Neutrophil (primary cell): ENCODE results near the gene APOLD1.
"Not testable (repeated sequence)": the region's sequence is repeated elsewhere in the genome, so short reads cannot be mapped to it uniquely, and the experiment has no call there.

Source experiments
- H3K27ac ChIP-seq: fragments of 200-600 bp; sonication (generic); 2 replicates; pipeline ENCODE4 v1.5.1; 2016; ENCODE audit warnings: mild to moderate bottlenecking, moderate library complexity
- H3K27me3 ChIP-seq: fragments of 200-600 bp; sonication (generic); 2 replicates; pipeline ENCODE4 v1.6.0; 2016; ENCODE audit warnings: mild to moderate bottlenecking
- H3K36me3 ChIP-seq: fragments of 200-600 bp; sonication (generic); 2 replicates; pipeline ENCODE4 v1.5.1; 2017
- H3K4me1 ChIP-seq, 2 experiments: fragments of 200-600 bp in 1 of 2; sonication (generic) in 1 of 2; 1 replicate in 1 of 2; 2 replicates in 1 of 2; pipeline versions ENCODE4 v1.5.1 to v1.6.1; 2013 to 2016; ENCODE audit warnings: low read depth in 1 of 2, low read length in 1 of 2, mild to moderate bottlenecking in 1 of 2, moderate library complexity in 1 of 2; ENCODE audit not compliant: control insufficient read depth in 1 of 2, insufficient read depth in 1 of 2
- H3K4me3 ChIP-seq, 2 experiments: fragments of 200-600 bp in 1 of 2; sonication (generic) in 1 of 2; 1 replicate in 1 of 2; 2 replicates in 1 of 2; pipeline ENCODE4 v1.5.1; 2013 to 2016; ENCODE audit warnings: low read depth in 1 of 2, low read length in 1 of 2, mild to moderate bottlenecking in 1 of 2, moderate library complexity in 1 of 2
- H3K9me3 ChIP-seq: fragments of 200-600 bp; sonication (generic); 2 replicates; pipeline ENCODE4 v1.5.1; 2016
- CTCF ChIP-seq: fragments of 200-600 bp; sonication (generic); IDR thresholded peaks from 2 replicates; pipeline ENCODE4 v1.5.1; 2016; ENCODE audit warnings: antibody characterized with exemption

Gene APOLD1

GRCh38 chr12:12819221-12819620 lies 33.8 kb downstream of the APOLD1 start:
- H3K4me3 ChIP-seq: no peak overlapping the region
- H3K9me3 ChIP-seq: no peaks in the 10 kb centered on the region
- TF ChIP-seq CTCF: no peak
- peaks cover 22% of the 10 kb centered on the region for H3K36me3 ChIP-seq
- H3K27ac ChIP-seq: no peak overlapping the region
- no peaks in the 10 kb centered on the region for H3K27me3 ChIP-seq
- H3K4me1 ChIP-seq: no peaks in the 10 kb centered on the region

- Histone ChIP-seq H3K4me3 (no peak overlapping the region), H3K36me3 (peaks cover 28% of the 10 kb centered on the region), H3K27me3 (no peaks in the 10 kb centered on the region), H3K27ac (no peak overlapping the region), H3K4me1 (no peaks in the 10 kb centered on the region), H3K9me3 (no peaks in the 10 kb centered on the region)
- no peak for TF ChIP-seq CTCF
Observed at GRCh38 chr12:12819752-12820311, 34.4 kb downstream of the APOLD1 start.

GRCh38 chr12:12820376-12820775 lies 34.9 kb downstream of the APOLD1 start:
- H3K27ac ChIP-seq, H3K9me3 ChIP-seq, H3K4me3 ChIP-seq, H3K27me3 ChIP-seq, H3K4me1 ChIP-seq: not testable (repeated sequence)
- H3K36me3 ChIP-seq: peaks cover 33% of the 10 kb centered on the region

GRCh38 chr12:12821975-12822374 lies 36.5 kb downstream of the APOLD1 start:
- TF ChIP-seq CTCF: no peak
- Histone ChIP-seq H3K36me3 (peaks cover 49% of the 10 kb centered on the region), H3K4me1 (no peaks in the 10 kb centered on the region), H3K4me3 (no peak overlapping the region), H3K27ac (no peak overlapping the region), H3K27me3 (no peaks in the 10 kb centered on the region), H3K9me3 (no peaks in the 10 kb centered on the region)

GRCh38 chr12:12822886-12823285 lies 37.4 kb downstream of the APOLD1 start:
- peaks cover 57% of the 10 kb centered on the region for H3K36me3 ChIP-seq
- H3K4me1 ChIP-seq: no peaks in the 10 kb centered on the region
- TF ChIP-seq CTCF: no peak
- H3K4me3 ChIP-seq: no peak overlapping the region
- no peaks in the 10 kb centered on the region for H3K9me3 ChIP-seq
- no peak overlapping the region for H3K27ac ChIP-seq
- H3K27me3 ChIP-seq: no peaks in the 10 kb centered on the region

GRCh38 chr12:12823300-12823699 lies 37.8 kb downstream of the APOLD1 start:
- H3K27ac ChIP-seq: no peak overlapping the region
- no peaks in the 10 kb centered on the region for H3K9me3 ChIP-seq
- TF ChIP-seq CTCF: no peak
- H3K36me3 ChIP-seq: peaks cover 61% of the 10 kb centered on the region
- no peaks in the 10 kb centered on the region for H3K4me1 ChIP-seq
- H3K27me3 ChIP-seq: no peaks in the 10 kb centered on the region
- no peak overlapping the region for H3K4me3 ChIP-seq
